MM.1S (cell line): ENCODE measurements around the gene ARVCF.

Experiments used
- DNase-seq: peaks from one replicate; pipeline ENCODE4 v3.0.0-alpha.2; 2015
- H2AFZ ChIP-seq: fragments of 300-600 bp; sonication (generic); 2 replicates; pipeline ENCODE4 v1.6.0; 2016; ENCODE audit warnings: antibody characterized with exemption, low read length
- H3F3A ChIP-seq: fragments of 300-600 bp; sonication (generic); 2 replicates; pipeline ENCODE4 v1.6.1; 2016; ENCODE audit warnings: mild to moderate bottlenecking, antibody characterized with exemption, low read length, moderate library complexity, mixed read lengths; ENCODE audit not compliant: insufficient read depth
- H3K27ac ChIP-seq: fragments of 300-600 bp; sonication (generic); 2 replicates; pipeline ENCODE4 v1.5.1; 2016; ENCODE audit warnings: mild to moderate bottlenecking, low read length
- H3K27me3 ChIP-seq: fragments of 300-600 bp; sonication (generic); replicated peaks from 2 replicates; pipeline ENCODE4 v1.6.0; 2016; ENCODE audit warnings: low read length; ENCODE audit not compliant: insufficient read depth
- H3K36me3 ChIP-seq: fragments of 300-600 bp; sonication (generic); replicated peaks from 2 replicates; pipeline ENCODE4 v1.6.1; 2016; ENCODE audit warnings: mild to moderate bottlenecking, low read length, mixed read lengths; ENCODE audit not compliant: insufficient read depth
- H3K4me1 ChIP-seq: fragments of 300-600 bp; sonication (generic); 2 replicates; pipeline ENCODE4 v1.6.1; 2016; ENCODE audit warnings: low read length, mixed read lengths
- H3K4me2 ChIP-seq: fragments of 300-600 bp; sonication (generic); 2 replicates; pipeline ENCODE4 v1.6.0; 2016; ENCODE audit warnings: low read depth, low read length
- H3K4me3 ChIP-seq: fragments of 300-600 bp; sonication (generic); 2 replicates; pipeline ENCODE4 v1.5.1; 2016; ENCODE audit warnings: low read length, mixed read lengths
- H3K79me2 ChIP-seq: fragments of 300-600 bp; sonication (generic); 2 replicates; pipeline ENCODE4 v1.6.1; 2016; ENCODE audit warnings: mixed run types, low read length, mixed read lengths
- H3K9ac ChIP-seq: fragments of 300-600 bp; sonication (generic); 2 replicates; pipeline ENCODE4 v1.6.1; 2016; ENCODE audit warnings: low read length, mixed read lengths
- H3K9me2 ChIP-seq: fragments of 300-600 bp; sonication (generic); replicated peaks from 2 replicates; pipeline ENCODE4 v1.6.1; 2016; ENCODE audit warnings: mild to moderate bottlenecking, low read length, mixed read lengths; ENCODE audit not compliant: insufficient read depth
- H3K9me3 ChIP-seq: fragments of 300-600 bp; sonication (generic); replicated peaks from 2 replicates; pipeline ENCODE4 v1.6.1; 2016; ENCODE audit warnings: mild to moderate bottlenecking, low read length, mixed read lengths; ENCODE audit not compliant: insufficient read depth
- H4K20me1 ChIP-seq: fragments of 300-600 bp; sonication (generic); 2 replicates; pipeline ENCODE4 v1.6.1; 2016; ENCODE audit warnings: mild to moderate bottlenecking, low read length, moderate library complexity, mixed read lengths; ENCODE audit not compliant: insufficient read depth
- EZH2 ChIP-seq: fragments of 300-600 bp; sonication (generic); optimal IDR thresholded peaks from 2 replicates; pipeline ENCODE3; 2017; ENCODE audit warnings: low read depth, mild to moderate bottlenecking, antibody characterized with exemption, low read length, mixed read lengths
- EZH2phosphoT487 ChIP-seq: fragments of 300-600 bp; sonication (generic); IDR thresholded peaks from 2 replicates; pipeline ENCODE4 v1.6.1; 2018; ENCODE audit warnings: antibody characterized with exemption, low read length
- TF ChIP-seq, protein P1 (sequence below): fragments of 300-600 bp; sonication (generic); IDR thresholded peaks from 2 replicates; pipeline ENCODE4 v1.5.1; 2016; ENCODE audit warnings: antibody characterized with exemption, low read length, mixed read lengths

The ARVCF gene

DNA sequence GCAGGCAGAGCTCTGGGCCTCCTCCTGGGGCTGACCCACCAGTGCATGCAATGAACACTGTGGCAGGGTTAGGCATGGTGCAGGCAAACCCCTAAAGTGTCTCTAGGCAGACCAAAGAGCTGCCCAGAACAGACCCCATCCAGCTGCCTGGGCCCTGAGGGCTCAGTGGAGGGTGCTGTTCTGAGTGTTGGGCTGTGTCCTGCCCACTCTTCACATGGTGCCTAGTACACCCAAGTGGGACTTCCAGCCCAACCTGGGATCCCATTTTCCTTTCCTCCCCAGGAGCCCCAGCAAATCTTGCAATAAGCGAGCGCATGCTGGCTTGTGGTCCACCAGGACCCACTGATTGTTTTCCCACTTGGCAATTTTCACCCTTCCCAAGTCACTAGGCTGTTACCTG, 26.4 kb downstream of the ARVCF start:
- no peak overlapping the region for H3K4me3 ChIP-seq
- TF ChIP-seq EZH2 (no peak), EZH2phosphoT487 (no peak)
- TF ChIP-seq, protein P1, sequence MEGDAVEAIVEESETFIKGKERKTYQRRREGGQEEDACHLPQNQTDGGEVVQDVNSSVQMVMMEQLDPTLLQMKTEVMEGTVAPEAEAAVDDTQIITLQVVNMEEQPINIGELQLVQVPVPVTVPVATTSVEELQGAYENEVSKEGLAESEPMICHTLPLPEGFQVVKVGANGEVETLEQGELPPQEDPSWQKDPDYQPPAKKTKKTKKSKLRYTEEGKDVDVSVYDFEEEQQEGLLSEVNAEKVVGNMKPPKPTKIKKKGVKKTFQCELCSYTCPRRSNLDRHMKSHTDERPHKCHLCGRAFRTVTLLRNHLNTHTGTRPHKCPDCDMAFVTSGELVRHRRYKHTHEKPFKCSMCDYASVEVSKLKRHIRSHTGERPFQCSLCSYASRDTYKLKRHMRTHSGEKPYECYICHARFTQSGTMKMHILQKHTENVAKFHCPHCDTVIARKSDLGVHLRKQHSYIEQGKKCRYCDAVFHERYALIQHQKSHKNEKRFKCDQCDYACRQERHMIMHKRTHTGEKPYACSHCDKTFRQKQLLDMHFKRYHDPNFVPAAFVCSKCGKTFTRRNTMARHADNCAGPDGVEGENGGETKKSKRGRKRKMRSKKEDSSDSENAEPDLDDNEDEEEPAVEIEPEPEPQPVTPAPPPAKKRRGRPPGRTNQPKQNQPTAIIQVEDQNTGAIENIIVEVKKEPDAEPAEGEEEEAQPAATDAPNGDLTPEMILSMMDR, result no peak
- no peaks in the 10 kb centered on the region for H3K79me2 ChIP-seq
- H3K27ac ChIP-seq, result no peak overlapping the region
- no peaks in the 10 kb centered on the region for H3K36me3 ChIP-seq
- peaks cover 57% of the 10 kb centered on the region for H3K27me3 ChIP-seq
- H2AFZ ChIP-seq, result no peak overlapping the region
- no peak for DNase-seq
- H4K20me1 ChIP-seq, result no peaks in the 10 kb centered on the region
- no peak overlapping the region for H3K4me2 ChIP-seq
- H3K9me3 ChIP-seq, result no peaks in the 10 kb centered on the region
- H3K4me1 ChIP-seq, result no peaks in the 10 kb centered on the region
- H3K9me2 ChIP-seq, result no peaks in the 10 kb centered on the region
- H3K9ac ChIP-seq, result no peak overlapping the region
- H3F3A ChIP-seq, result no peaks in the 10 kb centered on the region

DNA sequence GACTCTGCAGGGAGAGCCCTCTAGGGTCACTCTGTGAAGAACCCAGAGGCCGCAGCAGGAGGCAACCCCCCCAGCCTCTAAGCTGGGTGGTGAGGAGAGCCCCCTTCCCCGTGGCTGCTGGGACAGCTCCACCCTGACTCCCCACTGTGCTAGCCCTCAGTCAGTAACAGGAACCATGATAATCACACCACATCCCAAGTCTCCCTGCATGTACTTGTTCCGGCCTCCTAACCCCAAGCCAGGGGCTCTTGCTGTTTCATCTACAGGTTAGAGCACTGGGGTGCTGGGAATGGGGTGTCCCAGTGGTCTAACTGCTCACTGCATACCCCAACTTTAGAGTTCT, 26.9 kb downstream of the ARVCF start:
- no peak for TF ChIP-seq EZH2
- TF ChIP-seq EZH2phosphoT487, result no peak
- TF ChIP-seq, protein P1, result no peak
- Histone ChIP-seq H3K4me3 (no peak overlapping the region), H3K79me2 (no peaks in the 10 kb centered on the region), H3F3A (no peaks in the 10 kb centered on the region), H4K20me1 (no peaks in the 10 kb centered on the region), H3K9me3 (no peaks in the 10 kb centered on the region), H3K4me2 (no peak overlapping the region), H3K4me1 (peaks cover 1% of the 10 kb centered on the region), H3K36me3 (no peaks in the 10 kb centered on the region), H3K9me2 (no peaks in the 10 kb centered on the region), H2AFZ (no peak overlapping the region), H3K27ac (no peak overlapping the region), H3K9ac (no peak overlapping the region), H3K27me3 (peaks cover 52% of the 10 kb centered on the region)
- DNase-seq, result no peak

DNA sequence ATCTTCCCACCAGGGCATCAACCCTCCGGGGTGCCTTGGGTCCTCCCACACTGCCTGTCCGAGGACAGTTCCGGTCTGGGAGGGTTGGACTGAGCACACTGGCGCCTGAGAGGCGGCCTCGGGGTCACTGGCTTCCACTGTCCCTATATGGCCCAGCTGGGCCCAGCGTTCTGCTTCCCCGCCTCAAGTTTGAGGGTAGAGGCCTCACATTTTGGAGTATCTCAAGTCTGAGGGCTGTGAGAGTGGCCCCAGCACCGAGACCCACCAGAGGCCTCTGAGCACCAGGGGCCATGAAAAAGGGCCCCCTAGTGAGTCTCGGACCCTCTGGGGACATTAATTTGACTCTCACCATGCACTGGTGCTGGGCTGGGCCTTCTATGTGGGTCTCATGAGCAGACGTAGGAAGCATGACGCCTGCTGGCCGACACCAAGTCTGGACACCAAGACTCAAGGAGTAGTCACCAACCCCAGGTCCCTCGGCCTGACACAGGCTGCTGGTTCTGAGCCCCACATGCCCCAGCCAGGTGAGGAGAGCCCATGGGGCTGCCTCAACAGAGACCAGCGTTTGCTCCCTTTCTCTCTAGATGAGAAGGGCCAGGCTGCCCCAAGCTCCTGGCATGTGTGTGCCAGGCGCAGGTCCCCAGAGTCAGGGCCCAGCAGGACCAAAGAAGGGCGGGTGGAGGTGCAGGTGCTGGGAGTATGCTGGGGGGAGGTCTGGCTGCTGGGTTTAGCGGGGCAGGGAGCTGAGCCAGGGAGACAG, 27.5 kb downstream of the ARVCF start:
- no peak overlapping the region for H2AFZ ChIP-seq
- H3K4me3 ChIP-seq, result no peak overlapping the region
- H3K4me2 ChIP-seq, result no peak overlapping the region
- H3K36me3 ChIP-seq, result no peaks in the 10 kb centered on the region
- H3K4me1 ChIP-seq, result peaks cover 7% of the 10 kb centered on the region
- H3K9me3 ChIP-seq, result no peaks in the 10 kb centered on the region
- no peak for DNase-seq
- no peak overlapping the region for H3K9ac ChIP-seq
- no peaks in the 10 kb centered on the region for H3F3A ChIP-seq
- H4K20me1 ChIP-seq, result no peaks in the 10 kb centered on the region
- H3K27ac ChIP-seq, result no peak overlapping the region
- H3K79me2 ChIP-seq, result no peaks in the 10 kb centered on the region
- TF ChIP-seq, protein P1, result no peak
- TF ChIP-seq EZH2 (no peak), EZH2phosphoT487 (no peak)
- H3K9me2 ChIP-seq, result no peaks in the 10 kb centered on the region
- peaks cover 51% of the 10 kb centered on the region for H3K27me3 ChIP-seq
